Activated effector memory CD4-positive, alpha-beta T cell treated with anti-CD3 and anti-CD28 coated beads, Interleukin-2, amount 50 U/mL, for 16 hours (primary cell): ENCODE measurements around the gene ENOX2.

ENCODE experiments used
- DNase-seq: peaks from one replicate; pipeline ENCODE4 v3.0.0-alpha.2; 2020

Gene ENOX2

GRCh38 chrX:130879869-130880268 lies 23.1 kb downstream of the ENOX2 start:
- no peak for DNase-seq

GRCh38 chrX:130878350-130879341 lies 24.4 kb downstream of the ENOX2 start:
- DNase-seq: no peak

- DNase-seq: no peak
Measured at GRCh38 chrX:130877892-130878341, 25.1 kb downstream of the ENOX2 start.

DNA sequence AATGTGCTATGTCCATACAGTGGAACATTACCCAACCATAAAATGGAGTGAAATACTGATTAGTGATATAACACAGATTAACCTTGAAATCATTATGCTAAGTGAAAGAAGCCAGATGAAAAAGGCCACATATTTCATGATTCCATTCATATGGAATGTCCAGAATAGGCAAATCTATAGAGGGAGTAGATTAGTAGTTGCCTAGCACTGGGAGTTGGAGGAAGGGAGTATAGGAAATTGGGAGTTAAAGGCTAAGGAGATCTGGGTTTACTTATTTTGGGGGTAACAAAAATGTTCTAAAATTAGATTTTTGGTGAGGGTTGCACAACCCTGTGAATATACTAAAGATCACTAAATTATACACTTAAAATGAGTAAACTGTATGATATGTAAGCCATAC lies 26.8 kb downstream of the ENOX2 start:
- DNase-seq: no peak

DNA sequence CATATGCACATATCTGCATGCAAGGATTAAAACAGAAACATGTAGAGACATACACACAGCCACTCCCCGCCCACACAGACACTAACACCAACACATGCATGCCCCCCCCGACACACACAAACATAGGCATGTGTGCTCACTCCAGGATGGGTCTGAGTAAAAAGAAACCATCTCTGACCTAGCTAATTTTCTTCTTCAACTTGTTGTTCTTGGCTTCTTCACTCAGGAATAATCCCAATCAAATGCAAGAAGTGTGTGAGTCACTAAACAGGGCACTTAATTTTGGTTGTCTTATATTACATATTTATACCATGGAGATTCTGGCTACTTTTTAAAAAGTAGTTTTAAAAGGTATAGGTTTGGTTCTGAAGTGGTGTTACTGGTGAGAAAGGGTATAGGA lies 28.3 kb downstream of the ENOX2 start:
- DNase-seq: no peak

- DNase-seq: no peak
Measured at GRCh38 chrX:130869239-130869638, 33.8 kb downstream of the ENOX2 start.

GRCh38 chrX:130861462-130861861 lies 41.5 kb downstream of the ENOX2 start:
- DNase-seq: no peak

DNA sequence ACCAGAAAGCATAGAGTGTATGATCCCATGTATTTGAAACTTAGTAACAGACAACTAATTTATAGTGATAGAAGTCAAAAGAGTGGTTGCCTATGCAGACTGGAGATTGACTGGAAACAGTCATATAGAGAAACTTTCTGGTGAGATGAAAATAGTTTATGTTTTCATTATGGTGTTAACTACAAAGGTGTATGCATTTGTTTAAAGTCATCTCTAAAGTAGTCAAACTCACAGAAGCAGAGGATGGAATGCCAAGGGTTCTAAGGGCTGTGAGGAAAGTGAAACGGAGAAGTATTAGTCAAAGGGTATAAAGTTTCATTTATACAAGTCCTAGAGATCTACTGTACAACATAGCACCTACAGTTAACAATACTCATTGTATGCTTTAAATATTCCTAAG lies 45.8 kb downstream of the ENOX2 start:
- no peak for DNase-seq

- DNase-seq: no peak
Measured at GRCh38 chrX:130851569-130851968, 51.4 kb downstream of the ENOX2 start.

- DNase-seq: no peak
Measured at GRCh38 chrX:130848763-130849162, 54.2 kb downstream of the ENOX2 start.

DNA sequence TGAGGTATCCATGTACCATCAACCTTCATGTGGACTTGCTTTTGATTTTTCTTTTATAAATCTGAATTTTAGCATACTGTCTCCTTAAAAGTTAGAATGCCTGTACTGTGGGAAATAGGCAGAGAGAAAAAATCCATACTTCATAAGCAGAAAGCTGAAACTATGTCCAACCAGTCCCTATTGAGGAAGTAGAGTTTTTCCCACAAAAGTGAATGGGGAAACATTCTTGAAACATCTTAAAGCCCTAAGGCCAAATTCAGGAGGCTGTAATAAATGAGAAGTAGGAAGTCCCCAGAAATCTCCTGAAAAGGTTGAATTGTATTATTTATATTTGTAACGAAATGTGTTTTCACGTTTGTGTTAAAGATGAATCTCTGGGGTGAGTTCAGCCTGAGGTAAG lies 56.3 kb downstream of the ENOX2 start:
- no peak for DNase-seq

- DNase-seq: no peak
Measured at GRCh38 chrX:130841776-130842175, 61.2 kb downstream of the ENOX2 start.

- no peak for DNase-seq
Measured at GRCh38 chrX:130840345-130840744, 62.7 kb downstream of the ENOX2 start.

DNA sequence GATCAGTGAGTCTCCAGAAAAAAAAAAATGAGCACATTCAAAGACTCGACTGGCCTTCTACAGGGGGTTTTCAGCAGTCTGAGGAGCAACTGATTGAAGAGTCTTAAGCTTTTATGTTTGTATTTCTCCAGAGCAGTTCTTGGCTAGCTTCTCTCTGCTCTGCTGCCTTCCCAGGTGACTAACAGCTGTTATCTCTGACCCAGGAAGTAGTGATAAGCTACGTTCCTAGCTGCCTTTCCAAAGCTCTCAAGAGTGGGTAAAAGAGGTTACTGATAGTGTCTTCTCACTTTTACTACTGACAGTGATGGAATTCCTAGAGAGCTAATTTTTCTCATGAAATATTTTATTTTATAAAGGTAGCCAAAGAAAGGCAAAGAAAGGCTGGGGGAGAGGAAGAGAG lies 66.6 kb downstream of the ENOX2 start:
- DNase-seq: no peak

DNA sequence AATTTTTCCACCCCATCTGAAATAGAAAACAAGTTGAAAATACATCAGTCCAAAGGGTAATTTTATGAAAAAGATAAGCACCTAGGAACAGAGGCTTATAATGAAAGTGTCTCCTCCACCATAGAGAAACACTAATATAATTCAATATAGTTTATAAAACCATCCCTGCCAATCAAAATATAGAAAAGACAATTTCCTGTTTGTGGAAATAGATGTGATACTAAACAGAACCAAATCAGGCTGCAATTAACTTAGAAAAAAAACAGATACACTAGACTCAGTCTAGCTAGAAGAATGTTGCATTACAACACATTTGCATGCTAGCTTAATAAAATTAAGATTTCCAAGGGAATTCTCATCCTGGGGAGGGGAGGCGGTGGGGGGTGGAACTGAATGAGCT lies 68.2 kb downstream of the ENOX2 start:
- DNase-seq: no peak

- no peak for DNase-seq
Measured at GRCh38 chrX:130834149-130834548, 68.9 kb downstream of the ENOX2 start.

- DNase-seq: no peak
Measured at GRCh38 chrX:130831347-130831722, 71.7 kb downstream of the ENOX2 start.

DNA sequence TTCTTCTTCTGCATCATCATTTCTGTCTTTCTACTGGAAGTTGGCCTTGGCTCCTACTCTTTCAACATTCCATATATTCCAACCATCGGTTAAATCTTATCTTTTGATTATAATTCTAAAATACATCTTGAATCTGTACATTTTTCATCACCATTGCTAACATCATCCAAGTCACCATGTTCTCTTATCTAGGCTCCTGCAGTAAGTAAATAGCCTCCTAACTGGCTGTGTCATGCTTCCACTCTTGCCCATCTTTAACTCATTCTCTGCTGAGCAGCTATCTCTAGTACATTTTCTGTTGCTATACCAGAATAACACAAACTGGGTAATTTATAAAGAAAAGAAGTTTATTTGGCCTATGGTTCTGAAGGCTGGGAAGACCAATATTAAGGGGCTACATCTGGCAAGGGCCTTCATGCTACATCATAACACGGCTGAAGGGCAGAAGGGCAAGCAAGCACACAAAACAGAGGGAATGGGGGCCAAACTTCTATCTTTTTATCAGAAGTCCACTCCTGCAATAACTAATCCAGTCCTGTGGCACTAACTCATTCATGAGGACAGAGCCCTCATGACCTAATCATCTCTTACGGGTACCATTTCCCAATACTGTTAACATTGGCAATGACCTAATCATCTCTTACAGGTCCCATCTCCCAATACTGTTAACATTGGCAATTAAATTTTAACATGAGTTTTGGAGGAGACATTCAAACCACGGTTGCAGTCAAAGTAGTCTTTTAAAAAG lies 72.2 kb downstream of the ENOX2 start:
- DNase-seq: no peak

DNA sequence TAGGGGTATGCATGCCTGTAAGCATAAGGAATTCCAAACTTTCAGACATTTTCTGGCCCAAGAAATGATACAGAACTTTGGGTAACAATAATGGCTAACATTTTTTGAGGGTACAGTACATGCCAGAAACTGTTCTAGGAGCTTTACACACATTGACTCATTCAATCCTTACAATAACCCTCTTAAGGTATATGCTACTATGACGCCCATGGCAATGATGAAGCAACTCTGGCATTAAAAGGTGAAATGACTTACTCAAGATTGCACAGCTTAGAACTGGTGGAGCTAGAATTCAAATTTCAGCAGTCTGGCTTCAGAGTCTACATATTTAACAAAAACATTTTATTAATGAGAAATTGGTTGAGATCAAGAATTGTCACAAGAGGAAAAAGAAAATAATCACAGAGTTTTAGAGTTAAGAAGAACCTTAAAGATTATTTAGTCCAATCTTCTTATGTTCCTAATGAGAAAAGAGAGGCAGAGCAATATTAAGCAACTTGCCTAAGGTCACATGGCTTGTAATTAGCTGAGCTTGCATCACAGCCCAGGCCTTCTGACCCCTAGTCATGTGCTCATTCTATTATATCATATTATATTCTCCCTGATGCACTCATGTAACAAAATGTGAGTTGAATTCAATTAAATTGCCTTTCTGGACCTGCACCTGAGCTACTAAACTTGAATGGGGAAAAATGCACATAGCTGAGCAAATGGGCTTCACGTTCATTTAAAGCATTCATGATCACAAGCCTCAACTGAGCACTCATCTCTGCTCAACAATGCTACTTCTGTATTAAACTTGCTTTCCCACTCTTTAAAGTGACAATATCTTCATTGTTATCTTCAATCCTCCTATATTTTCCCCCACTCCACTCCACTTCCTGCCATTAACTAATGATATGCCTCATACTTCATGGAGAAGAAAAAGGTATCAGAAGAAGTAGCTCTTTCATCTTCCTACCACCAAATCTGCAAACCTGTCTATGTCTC lies 73.2 kb downstream of the ENOX2 start:
- DNase-seq: no peak

GRCh38 chrX:130828641-130829040 lies 74.4 kb downstream of the ENOX2 start:
- DNase-seq: no peak

- no peak for DNase-seq
Measured at GRCh38 chrX:130827648-130828047, 75.4 kb downstream of the ENOX2 start.

- DNase-seq: no peak
Measured at GRCh38 chrX:130826249-130826648, 76.8 kb downstream of the ENOX2 start.

GRCh38 chrX:130825525-130825924 lies 77.5 kb downstream of the ENOX2 start:
- DNase-seq: no peak
